ENCODE results near the gene SPTBN1.

GRCh38 chr2:54585136-54585733 is 129.1 kb downstream of the SPTBN1 start:
- TF ChIP-seq FOXP1 (CRISPR knock-in tag; IDR thresholded peaks at IDR 0.05; ENCODE audit: borderline replicate concordance) (no peak), CTCF (IDR thresholded peaks at IDR 0.05) (no peak), USF1 (CRISPR knock-in tag; IDR thresholded peaks at IDR 0.05) (no peak), SMAD3 (CRISPR knock-in tag; IDR thresholded peaks at IDR 0.05; ENCODE audit: borderline replicate concordance) (no peak), E2F1 (CRISPR knock-in tag; IDR thresholded peaks at IDR 0.05) (no peak), CREB1 (CRISPR knock-in tag; IDR thresholded peaks at IDR 0.05) (no peak)

Measured in WTC11 (cell line).